ENCODE results near the gene ATXN7L1. TPM values are rescaled to one million over a fixed set of nuclear protein-coding genes. Genes with fewer than 3 reads are reported as not detected.

ATXN7L1 gene
- total and polyA plus RNA-seq, 2 of the 8 experiments (the other 6 are each of a cell fraction or from before 2014, with no cell fraction given) = 14.3 to 34.0 TPM

- TF ChIP-seq KDM4A (IDR thresholded peaks at IDR 0.05; ENCODE audit: low read depth, low read length, severe bottlenecking) (no peak), RBBP5 (IDR thresholded peaks at IDR 0.05; ENCODE audit: borderline replicate concordance, low read depth, low read length) (no peak), CTCF (IDR thresholded peaks at IDR 0.05; ENCODE audit: control extremely low read depth in 1 of 3, insufficient read depth in 1 of 3, low read depth in 1 of 3, low read length in 3 of 3) (no peak), ASH2L (IDR thresholded peaks at IDR 0.05; ENCODE audit: low read length) (no peak), SAP30 (IDR thresholded peaks at IDR 0.05; ENCODE audit: insufficient read depth, insufficient replicate concordance, low read length) (no peak), SRF (IDR thresholded peaks at IDR 0.05; ENCODE audit: low read depth, low read length) (no peak)
Measured at GRCh38 chr7:105881439-105881838, 5.0 kb upstream of the ATXN7L1 start (continued).

Measured in H1 (cell line).